Fibroblast of skin of right biceps (primary cell): Measurements from ENCODE around the gene ZMYND10.

ENCODE experiments used
- DNase-seq: peaks from one replicate; pipeline ENCODE4 v3.0.0-alpha.2; 2013

The ZMYND10 gene

DNA sequence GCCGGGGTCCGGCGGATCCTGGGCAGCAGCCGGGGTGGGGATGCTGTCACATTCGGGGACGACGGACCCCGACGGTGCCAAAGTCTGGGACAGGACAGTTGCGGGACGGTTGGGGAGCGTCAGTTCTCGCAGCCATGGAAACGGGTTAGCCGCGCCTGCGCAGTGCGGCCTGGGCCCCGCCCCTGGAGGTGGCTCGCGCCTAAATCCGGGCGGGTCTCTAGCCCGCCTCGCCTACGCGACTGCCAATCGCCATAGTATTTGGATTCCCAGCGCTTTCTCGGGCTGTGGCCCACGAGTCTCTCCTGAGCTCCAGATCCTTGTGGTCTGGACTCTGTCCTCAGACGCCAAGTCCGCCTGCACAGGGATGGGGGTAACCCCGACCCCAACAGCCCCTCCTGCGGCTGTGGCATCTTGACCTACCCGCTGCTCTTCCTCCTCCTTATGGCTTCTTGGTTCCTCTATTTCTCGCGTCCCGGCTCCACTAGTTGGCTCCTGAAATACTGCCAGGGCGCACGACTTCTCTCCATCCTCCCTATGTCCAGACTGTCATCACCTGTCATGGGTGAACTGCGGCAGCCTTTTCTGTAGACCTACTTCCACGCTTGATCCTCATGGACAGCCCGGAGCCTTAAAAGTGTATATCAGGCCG is at the start of gene ZMYND10:
Gene ZMYND10, minus strand, starts transcription at position 147 of the 649 bp plus-strand sequence. CDS start 153 bp downstream, outside the sequence.
- peak; percentile 51 for DNase-seq

DNA sequence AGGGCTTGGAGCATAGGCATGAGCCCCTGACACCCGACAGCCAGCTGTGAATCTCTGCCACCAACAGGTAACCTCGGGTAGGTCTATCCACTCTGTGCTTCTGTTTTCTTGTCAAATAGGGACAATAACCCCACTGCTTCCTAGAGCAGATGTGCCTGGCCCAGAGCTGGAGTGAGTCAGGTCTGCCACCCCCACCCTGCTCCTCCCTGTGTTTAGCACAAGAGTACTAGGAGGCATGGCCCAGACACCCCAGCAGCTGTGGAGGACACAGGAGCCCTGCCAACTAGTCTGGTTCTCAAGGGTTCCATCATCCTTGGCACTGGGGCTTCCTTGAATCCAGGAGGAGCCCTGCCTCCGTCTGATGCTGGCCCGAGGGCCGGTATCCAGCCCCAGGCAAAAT is 47.5 kb upstream of the ZMYND10 start:
- DNase-seq = no peak

DNA sequence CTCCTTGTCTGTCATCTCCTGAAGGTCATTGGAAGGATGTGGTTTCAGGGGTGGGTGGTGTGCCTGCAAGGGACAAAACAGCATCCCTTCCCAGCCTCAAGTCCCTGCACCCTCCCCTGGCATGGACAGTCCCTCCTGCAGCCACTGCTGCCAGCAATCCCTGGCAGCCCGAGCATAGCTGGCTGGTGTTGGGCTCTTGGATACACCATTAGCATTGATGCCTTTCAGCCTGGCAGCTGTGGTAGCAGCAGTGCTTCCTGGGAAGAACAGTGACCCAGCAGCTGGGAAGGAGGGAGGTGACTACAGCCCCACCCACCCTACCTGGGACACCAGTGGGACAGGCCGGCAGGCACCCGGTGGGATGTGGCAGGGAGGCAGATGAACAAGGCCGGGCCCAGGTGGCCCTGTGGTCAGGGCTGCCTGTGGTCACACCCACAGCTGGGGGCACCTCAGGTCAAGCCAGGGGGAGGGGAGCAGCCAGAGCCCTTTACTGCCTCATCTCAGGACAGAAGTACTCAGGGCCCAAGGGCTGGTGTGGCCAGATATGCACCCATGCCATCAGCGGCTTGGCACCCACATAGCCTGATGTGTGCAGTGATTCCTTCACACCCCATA is 46.7 kb upstream of the ZMYND10 start:
- DNase-seq = no peak

DNA sequence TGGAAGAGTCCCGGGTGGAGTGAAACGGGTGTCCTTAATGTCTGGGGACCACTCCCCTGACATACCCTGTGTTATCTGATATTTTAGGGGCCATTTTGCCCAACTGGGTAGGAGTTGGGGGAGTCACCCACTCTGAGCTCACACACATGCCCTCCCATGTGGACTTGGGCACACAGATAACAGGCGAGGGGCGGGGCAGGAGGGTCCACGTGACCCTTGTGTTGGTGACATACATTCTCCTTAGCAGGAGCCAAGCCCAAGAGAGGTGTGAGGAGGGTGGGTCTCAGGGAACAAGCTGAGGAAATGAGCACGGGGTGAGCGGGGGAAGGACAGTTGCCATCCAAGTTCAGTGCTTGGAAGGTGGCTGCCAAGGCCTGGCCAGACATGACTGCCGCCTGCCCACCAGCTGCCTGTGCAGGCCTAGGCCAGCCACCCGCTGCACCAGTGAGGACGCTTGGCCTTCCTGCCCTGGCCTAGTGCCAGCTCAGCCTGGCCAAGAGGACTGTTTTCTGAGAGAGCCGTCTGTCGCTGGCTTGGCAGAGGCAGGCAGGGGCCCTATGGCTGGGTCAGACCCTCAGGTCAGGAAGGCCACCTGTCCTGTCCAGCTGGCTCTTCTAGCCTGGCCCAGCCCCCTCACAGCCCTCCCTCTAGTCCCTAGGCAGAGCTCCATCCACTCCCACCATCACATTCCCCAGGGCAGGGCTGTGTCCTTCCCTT is 45.1 kb upstream of the ZMYND10 start:
- DNase-seq = no peak

DNA sequence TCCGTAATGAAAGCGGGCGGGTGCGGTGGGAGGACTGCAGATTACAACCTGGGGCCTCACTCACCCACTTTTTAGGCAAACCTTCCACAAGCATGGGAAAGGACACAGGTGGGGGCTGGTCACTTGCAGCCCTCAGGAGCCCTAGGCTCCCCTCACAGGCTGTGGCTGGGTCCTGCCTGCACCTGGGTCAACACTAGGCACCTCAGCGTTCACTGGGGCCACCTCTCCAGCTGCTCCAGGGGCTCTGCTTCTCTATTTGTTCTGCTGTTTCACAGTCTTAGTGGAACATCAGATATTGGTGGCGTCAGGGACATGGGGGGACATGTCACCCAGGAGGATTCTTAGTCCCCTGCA is 43.9 kb upstream of the ZMYND10 start:
- DNase-seq = no peak

DNA sequence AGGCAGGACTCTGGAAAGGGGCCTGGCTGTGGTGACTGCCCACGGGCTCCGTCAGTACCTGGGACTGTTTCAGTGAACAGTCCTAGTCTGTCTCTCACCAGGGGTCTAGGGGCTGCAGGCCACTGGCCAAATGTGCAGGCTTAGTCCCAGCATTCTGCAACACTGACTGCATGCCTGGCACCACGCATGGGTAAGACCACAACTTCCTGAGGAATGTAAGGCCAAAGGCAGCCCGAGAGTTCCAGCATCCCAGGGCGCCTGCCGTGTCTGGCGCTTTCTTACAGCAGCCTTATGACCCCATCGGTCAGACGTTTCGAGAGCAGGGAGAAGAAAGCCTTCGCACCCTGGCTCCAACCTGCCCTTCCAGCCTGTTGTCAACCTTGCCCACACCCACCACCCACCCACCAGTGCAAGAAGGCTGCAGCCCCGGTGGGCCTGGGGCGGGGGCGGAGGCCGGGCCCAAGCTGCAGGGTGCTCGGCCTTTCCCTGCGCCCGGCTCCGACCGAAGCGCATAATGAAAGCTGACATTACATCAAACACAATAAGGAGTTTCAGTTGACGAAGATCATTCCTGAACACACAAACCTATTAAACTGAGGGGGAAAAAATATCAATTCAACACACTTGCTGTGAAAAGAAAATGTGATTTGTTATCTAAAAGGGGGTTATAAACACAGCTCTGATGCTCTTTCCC is 43.3 kb upstream of the ZMYND10 start:
- DNase-seq = no peak

DNA sequence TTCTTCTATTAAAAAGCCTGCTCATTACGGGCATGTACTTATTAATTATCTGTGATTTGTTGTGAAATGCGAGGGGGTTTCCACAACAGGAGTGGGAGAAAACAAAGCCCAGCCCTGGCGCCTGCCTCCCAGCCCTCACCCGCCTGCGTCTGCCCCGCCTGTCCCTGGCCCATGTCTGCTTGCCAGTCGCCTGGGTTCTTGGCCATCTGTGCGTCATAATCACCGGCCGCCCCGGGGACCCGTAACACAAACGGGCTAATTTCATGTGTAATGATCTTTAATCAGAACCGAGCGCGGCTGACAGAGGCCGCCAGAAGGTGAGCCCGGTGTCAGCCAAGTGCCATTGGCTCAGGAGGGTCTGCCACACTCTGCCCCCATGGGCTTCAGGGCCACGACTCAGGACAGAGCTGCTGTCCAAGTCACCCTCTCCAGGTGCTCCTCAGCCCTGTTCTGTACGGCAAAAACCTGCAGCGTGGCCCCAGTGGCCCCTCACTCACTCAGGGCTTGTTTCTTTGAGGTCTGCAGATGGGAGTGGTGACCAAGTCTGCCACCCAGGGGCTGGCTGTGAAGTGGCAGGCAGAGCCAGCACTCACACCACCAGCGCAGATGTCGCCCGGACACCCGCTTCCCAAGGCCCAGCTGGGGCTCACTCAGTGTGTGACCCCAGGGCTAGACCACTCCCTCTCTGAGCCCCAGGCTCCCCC is 42.6 kb upstream of the ZMYND10 start:
- DNase-seq = no peak

DNA sequence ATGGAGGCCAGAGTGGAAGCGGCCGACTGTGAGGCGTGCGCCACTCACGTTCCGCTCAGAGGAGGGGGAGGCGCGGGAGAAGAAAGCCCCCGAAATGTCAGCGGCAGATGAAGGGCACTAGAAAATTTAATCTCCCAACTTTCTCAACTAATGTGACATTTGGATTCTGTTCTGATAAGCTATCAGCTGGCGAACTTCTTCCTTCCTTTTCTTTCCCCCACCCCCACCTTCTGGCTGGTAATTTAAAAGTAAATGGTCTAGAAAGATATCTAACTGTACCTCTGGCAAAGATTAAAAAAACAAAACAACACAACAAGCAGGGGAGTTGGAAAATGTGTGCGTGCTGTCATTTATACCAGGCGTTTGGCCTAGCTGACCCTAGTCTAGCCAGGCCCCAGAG is 40.2 kb upstream of the ZMYND10 start:
- DNase-seq = no peak

DNA sequence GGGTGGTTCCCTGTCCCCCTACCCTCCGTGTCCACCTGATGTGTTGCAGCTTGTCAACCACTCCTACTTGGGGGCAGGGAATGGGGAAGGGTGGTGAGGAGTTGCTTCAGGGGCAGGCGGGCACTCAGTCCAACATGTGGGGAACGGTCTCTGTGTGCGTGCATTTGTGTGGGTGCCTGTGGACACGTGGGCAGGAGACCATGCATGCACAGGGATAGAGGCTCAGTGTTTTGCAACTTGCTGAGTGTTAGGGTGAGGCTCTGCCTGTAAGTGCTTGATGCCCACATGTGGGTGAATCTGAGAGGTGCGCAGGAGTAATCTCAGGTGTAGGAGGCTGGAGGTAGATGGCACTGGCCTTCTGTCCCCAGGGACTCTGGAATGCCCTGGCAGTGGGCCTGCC is 38.2 kb upstream of the ZMYND10 start:
- DNase-seq = no peak

DNA sequence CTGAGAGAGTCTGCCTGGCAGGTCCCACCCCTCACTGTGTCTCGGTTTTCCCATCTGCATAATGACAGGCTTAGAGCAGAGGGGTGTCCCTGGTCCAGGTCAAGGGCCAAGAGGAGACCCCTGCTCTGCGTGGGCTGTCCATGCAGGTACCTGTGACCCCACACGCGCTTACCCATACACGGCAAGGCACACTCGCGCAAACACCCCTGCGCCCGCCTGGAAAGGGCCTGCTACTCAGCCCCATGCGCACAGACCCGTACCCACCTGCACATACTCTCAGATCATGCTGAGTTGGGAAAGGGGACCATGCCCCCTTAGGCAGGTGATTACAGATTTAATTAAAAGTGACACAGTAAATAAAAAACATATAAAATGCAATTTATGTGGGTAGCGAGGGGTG is 37.2 kb upstream of the ZMYND10 start:
- DNase-seq = no peak

DNA sequence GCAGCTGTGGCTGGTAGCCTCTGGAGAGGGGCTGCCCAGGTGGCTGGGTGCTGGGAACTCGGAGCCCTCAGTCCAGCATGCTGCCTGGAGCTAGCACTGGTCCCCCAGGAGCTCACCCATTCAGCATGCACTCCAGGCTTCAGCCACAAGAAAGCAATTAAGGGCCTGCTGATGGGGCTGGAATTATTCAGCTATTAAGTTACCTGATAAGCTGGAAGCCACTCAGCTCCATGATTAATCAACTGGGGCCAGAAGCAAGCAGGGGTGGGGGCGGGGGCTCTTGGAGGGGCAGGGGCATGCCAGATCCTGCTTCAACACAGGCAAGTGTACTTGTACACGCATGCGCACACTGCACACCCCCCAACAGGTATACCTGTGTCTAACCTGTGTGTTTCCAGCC is 35.9 kb upstream of the ZMYND10 start:
- no peak for DNase-seq

DNA sequence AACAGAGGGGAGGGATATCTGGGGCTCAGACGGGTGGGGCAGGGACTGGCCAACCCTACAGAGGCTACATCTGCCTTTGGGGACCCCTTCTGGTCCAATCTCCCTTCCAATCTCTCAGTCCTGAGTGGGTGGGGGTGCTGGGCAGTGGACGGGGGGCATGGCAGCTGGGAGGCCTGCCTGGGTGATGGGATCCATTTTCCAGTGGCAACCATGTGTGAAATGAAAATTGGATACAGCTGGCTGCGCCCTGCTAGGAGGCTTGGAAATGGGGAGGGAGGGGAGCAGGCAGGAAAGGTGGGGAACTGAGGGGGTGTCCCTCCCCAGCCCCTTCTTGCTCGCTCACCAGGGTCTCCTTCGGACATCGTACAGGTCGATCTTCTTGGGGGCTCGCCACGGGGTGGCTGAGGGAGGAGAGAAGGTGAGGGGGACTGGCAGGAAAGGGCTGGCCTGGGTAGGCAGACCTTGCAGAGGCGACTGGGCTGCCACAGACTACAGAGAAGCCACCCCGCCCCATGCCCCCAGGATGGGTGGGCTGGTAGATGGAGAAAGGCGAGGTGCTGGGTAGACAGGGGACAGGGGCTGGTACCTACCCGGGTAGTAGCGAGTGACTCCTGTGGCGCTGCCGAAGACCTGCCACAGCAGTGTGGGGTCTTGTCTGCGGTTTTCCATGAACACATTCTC is 35.0 kb upstream of the ZMYND10 start:
- no peak for DNase-seq

DNA sequence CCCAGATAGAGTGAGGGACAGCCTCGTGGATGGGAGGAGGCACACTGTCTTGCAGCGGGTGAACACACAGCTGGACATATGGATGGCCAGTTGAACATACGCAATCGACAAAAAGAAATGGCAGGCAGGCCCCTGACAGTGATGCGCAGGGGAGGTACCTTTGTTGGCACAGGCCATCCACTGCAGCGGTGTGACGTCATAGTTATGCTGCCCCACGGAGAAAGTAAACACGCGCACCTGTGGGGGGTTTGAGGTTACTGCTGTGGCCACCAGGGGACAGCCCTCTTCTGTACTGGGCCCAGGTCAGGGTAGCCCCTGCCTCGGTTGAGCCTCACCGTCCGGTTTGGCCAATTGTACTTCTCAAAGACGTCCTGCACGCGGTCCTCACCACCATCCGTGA is 33.2 kb upstream of the ZMYND10 start:
- DNase-seq = no peak

DNA sequence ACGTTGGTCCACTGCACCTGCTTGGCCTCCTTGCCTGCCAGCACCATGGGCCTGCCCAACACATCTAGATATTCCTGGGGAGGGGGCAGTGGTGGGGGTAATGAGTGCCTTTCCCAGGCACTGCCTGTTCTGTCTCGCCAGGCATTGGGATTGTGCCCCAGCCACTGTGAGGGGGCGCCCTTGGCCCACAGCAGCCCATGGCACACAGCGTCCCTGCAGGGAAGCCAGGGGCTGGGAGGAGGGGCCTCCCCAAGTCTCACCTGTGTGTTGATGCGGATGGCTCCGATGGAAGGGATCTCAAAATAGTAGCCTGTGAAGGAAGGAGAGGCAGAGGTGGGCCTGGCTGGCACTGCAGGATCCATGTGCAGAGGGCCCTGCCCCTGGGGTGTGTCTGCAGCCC is 32.5 kb upstream of the ZMYND10 start:
- no peak for DNase-seq

DNA sequence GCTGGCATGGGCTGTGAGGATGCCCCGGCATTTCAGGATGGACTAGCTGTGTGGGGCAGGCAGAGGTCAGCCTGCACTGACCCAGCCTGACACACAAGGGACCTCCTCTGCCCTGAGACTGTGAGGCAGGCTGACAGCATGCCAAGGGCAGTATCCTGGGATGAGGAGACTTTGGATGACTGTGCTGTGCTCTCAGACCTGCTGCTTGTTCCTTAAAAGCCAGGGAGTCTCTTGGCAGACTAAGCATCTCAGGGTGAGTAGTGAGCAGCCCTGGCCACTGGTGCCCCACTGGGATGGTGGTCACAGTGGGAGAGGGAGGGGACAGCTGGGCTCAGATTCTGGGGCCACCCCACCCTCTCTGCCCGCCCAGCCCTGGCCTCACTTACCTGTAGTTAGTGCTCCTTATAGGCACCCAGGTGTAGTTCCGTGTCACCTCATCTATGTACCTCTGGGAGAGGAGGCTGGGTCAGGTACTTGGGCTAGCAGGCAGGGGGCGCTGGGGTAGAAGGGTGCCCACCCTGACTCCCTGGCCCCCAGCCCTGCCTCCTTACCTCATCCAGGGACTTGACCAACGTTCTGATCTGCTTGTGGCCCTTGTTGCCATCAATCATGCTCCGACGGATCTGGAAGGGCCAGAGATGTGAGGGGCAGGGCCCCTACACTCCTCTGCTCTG is 29.9 kb upstream of the ZMYND10 start:
- no peak for DNase-seq

DNA sequence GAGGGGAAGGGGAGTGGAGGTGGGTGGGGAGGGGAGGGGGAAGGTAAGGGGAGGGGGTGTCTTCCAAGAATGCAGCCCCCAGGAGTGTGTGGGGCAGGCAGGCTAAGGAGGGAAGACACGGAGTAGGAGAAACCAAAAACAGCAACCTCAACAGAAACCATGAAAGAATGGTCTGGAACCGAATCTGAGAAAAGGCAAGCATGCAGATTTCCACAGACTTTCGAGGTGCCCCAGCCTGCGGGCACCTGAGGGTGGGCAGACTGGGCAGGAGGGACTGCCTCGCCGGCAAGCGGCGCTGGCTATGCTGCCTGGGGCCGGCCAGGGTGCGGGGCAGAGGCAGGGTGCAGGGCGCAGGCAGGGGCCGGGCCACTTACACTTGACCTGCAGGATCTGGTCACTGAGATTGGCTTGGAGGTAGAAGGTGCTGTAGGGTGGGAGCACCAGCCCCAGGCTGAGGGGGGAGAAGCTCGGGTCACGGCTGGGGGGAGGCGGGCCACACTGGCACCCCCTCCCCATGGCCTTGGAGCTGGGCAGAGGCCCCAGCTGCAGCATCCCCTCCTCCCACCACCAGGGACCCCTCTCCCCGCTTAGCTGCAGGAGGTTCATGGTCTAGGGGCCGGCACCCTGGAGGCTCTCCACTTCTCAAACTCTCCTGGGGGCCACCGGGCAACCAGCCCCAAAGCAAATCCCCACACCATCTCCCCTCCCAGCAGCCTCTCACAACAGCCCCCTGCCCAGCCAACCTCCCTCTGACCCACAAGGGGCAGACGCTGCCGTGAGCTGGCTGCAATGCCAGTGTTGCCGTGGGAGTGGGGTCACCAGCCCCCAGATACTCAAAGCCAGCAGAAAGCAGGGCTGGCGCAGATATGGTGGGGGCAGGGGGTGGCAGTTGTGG is 29.1 kb upstream of the ZMYND10 start:
- DNase-seq = no peak

DNA sequence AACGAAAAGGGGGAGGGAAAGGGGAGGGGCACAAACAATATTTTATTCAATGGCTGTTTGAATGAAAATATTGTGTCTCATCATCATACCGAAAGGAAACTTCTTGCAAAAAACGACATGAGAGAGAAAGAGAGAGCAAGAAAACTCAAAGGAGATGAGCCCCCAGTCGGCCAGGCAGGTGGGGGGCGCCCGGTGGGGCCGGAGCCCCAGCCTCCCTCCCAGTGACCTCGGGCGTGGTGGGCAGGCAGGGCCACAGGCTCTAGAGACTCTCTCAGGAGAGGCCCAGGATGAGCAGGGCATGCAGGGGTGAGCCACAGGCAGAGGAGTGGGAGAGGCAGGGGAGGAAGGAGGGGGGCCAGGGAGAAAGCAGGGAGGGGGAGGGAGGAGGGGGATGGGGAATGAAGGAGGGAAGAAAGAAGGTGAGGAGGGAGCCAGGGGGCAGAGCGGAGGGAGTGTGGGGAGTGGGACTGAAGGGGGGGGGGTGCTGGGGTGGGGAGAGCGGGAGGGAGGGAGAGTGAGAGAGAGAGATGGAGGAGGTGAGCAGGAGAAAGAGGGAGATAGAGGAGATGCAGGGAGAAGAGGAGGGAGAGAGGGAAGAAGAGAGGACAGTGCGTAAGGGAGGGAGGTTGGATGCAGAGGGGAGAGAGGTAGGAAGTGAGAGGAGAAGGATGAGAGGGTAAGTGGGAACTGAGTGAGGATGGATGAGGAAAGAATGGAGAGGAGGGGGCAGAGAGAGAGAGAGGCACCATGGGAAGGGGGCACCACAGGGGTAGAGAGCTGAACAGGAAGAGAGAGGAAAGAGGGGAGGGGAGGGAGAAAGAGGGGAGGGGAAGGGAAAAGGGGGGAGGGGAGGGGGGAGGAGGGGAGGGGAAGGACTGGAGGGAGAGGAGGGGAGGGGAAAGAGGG is 27.9 kb upstream of the ZMYND10 start:
- DNase-seq = no peak

DNA sequence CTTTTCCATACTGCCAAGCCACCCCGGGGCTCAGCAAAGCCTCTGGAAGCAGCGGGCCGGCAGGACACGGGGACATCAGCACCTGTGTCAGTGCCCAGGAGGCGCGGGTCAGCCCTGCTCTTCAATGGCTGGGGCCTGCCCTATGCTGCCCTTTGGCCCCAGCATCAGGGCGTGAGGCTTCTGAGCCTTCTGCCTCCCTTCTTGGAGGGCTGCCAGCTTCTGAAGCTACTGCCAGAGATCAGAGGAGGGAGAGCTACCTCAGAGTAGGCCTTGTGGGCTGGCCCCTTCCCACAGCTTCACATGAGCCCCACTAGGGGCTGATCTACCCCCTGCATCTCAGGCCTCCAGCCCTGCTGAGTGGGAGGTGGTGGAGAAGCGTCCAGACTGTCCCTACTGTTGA is 26.8 kb upstream of the ZMYND10 start:
- DNase-seq = no peak

DNA sequence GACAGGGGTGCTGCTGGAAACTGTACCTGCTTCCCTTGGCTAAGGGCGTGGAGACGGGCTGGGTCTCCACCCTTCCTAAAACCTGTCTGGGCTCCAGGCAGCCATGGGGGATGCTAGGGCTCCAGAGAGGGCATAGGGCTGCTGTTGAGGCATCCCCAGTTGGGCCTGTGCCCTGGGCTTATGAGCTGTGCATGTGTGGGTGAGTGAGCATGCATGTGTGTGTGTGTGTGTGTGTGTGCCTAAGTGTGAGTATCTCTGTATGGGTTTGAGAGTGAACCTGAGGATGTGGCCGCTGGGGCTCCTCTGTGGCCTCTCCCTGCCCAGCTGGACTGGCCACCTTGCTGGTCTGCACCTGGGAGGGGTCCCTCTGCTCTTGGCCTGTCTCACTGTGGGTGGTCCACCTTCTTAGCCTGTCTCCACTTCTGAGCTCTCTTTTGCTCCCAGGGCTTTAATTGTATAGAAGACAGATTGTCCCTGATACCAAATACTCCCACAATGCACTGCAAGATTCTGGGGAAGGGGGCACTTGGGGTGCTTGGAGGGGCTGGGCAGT is 25.7 kb upstream of the ZMYND10 start:
- DNase-seq = peak; percentile 18

DNA sequence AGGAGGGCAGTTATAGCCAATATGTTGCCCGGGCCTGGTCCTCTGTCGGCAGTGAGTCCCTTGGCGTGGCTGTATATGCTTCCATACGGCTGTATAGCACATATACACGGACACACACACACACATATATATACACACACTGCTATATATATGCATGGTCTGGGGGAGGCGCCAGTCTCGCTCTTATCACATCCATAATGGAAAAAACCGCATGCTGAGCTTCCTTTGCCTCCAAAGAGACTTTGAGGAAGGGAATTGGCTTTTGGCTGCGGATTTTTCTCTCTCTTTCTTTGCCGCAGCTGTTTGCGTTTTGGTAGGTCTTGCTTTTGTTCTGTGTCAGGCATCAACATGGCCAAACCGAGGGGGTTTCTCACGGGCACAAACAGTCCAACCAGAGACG is 25.1 kb upstream of the ZMYND10 start:
- peak; percentile 55 for DNase-seq
